ENCODE results near the gene PRR22. TPM values are rescaled to one million over a fixed set of nuclear protein-coding genes. Genes with fewer than 3 reads are reported as not detected.

Gene PRR22
- total and polyA plus RNA-seq, 2 donors (not counting 3 experiments of a cell fraction or from before 2014, with no cell fraction given): 1.4 to 3.4 TPM

DNA sequence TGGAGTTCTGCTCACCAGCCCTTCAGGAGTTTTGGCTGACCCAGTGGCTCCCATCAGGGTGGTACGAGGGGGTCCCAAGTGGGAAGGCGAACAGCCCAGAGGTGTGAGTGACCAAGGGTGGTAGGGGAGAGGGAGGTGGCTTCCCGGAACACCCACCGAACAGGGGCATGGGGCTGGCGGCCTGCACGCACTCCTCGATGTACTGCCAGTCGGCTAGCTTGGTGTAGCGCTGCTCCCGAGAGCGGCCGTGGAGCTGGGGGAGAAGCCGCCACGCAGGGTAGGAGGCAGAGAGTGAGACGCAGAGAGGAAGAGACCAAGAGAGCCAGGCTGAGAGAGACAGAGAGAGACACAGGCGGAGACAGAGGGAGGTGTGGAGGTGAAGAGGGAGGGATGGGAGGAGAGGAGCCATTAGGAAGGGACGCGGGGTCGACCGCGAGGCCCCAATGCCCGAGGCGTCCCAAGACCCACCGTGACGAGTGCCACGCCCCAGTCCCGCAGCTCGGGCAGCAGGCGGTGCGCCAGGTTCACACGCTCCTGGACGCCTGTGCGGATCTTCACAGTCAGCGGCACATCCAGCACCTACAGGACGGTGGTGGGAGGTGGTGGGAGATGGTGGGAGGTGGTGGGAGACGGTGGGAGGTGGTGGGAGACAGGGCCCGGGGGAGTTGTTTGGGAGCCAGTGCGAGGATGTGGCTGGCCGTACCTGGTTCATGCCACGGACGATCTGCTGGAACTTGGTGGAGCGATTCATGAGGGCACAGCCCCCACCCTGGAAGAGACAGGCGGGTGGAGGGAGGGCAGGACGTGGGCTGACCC is 2.3 kb upstream of the PRR22 start:
- Histone ChIP-seq H3K9me3 (replicated peaks; ENCODE audit: control insufficient read depth, insufficient read depth, low read length) (no peaks in the 10 kb centered on the region), H3K9me1 (replicated peaks; ENCODE audit: control insufficient read depth, extremely low read depth, insufficient read depth, low read length) (no peaks in the 10 kb centered on the region), H3K27me3 (ENCODE audit: control insufficient read depth in 2 of 2, insufficient read depth in 2 of 2, low read length in 2 of 2) (no peaks in the 10 kb centered on the region), H2AFZ (ENCODE audit: low read depth, low read length) (no peak overlapping the region), H3K4me2 (ENCODE audit: insufficient read depth, low read length) (no peak overlapping the region), H3K27ac (ENCODE audit: insufficient read depth, low read depth, low read length) (no peak overlapping the region), H4K20me1 (replicated peaks; ENCODE audit: control insufficient read depth, extremely low read depth, insufficient read depth, low read length) (no peaks in the 10 kb centered on the region), H3K79me2 (ENCODE audit: control insufficient read depth, insufficient read depth, low read length) (peaks cover 8% of the 10 kb centered on the region), H3K36me3 (ENCODE audit: control insufficient read depth in 2 of 2, extremely low read depth in 1 of 2, insufficient read depth in 2 of 2, low read length in 2 of 2) (peaks cover 8 to 37% of the 10 kb centered on the region in 2 experiments), H3K4me1 (ENCODE audit: control insufficient read depth, extremely low read depth, insufficient read depth, low read length) (peaks cover 5% of the 10 kb centered on the region), H3K9ac (replicated peaks; ENCODE audit: extremely low read depth, insufficient read depth, low read length) (no peak overlapping the region), H3K4me3 (replicated peaks in 1 of 3; ENCODE audit: insufficient read depth in 1 of 3, low read depth in 1 of 3, low read length in 3 of 3) (no peak overlapping the region)
- FAIRE-seq: no peak
- no TSS peak for BruUV-seq (replicated peaks)
- CTCF ChIA-PET: no interaction called here
- DNase-seq (ENCODE audit: low read depth, low spot score): no peak
- TF ChIP-seq MYC (IDR thresholded peaks at IDR 0.05; ENCODE audit: low read depth, low read length) (no peak), FOS (IDR thresholded peaks at IDR 0.05; ENCODE audit: borderline replicate concordance, insufficient read depth, low read length) (no peak), POLR2A (IDR thresholded peaks at IDR 0.05; ENCODE audit: low read depth, low read length) (no peak), POLR2AphosphoS5 (IDR thresholded peaks at IDR 0.05; ENCODE audit: insufficient read depth, low read depth, low read length) (no peak), EZH2 (IDR thresholded peaks at IDR 0.05; ENCODE audit: borderline replicate concordance, low read depth, low read length, severe bottlenecking) (no peak), JUN (IDR thresholded peaks at IDR 0.05; ENCODE audit: borderline replicate concordance, insufficient read depth, insufficient read length, low read depth) (no peak), GATA2 (IDR thresholded peaks at IDR 0.05; ENCODE audit: insufficient read depth, insufficient read length, low read depth, low read length) (no peak)
- TF ChIP-seq, protein P1, sequence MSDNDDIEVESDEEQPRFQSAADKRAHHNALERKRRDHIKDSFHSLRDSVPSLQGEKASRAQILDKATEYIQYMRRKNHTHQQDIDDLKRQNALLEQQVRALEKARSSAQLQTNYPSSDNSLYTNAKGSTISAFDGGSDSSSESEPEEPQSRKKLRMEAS (IDR thresholded peaks at IDR 0.05; ENCODE audit: insufficient read depth, insufficient read length): no peak
- TF ChIP-seq, protein P2, sequence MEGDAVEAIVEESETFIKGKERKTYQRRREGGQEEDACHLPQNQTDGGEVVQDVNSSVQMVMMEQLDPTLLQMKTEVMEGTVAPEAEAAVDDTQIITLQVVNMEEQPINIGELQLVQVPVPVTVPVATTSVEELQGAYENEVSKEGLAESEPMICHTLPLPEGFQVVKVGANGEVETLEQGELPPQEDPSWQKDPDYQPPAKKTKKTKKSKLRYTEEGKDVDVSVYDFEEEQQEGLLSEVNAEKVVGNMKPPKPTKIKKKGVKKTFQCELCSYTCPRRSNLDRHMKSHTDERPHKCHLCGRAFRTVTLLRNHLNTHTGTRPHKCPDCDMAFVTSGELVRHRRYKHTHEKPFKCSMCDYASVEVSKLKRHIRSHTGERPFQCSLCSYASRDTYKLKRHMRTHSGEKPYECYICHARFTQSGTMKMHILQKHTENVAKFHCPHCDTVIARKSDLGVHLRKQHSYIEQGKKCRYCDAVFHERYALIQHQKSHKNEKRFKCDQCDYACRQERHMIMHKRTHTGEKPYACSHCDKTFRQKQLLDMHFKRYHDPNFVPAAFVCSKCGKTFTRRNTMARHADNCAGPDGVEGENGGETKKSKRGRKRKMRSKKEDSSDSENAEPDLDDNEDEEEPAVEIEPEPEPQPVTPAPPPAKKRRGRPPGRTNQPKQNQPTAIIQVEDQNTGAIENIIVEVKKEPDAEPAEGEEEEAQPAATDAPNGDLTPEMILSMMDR (IDR thresholded peaks at IDR 0.05; ENCODE audit: extremely low read depth in 1 of 2, insufficient read depth in 1 of 2, low read depth in 1 of 2, low read length in 2 of 2): no peak
- POLR2A ChIA-PET: no interaction called here
- intact Hi-C loops (cut with micrococcal nuclease): no loop called here
- dilution Hi-C loops (cut with MboI; ENCODE audit: extremely low pct_ligation_motif_present, low sequenced_read_pairs): no loop called here

All from endothelial cell of umbilical vein (primary cell).